Measurements from ENCODE around the gene DYRK1A.

The DYRK1A gene

GRCh38 chr21:37552496-37553029 is 186.0 kb downstream of the DYRK1A start:
- no peak for FAIRE-seq

- FAIRE-seq: no peak
Observed at GRCh38 chr21:37553078-37553481, 186.5 kb downstream of the DYRK1A start.

GRCh38 chr21:37554661-37555379 is 188.2 kb downstream of the DYRK1A start:
- no peak for FAIRE-seq

GRCh38 chr21:37555672-37556261 is 189.2 kb downstream of the DYRK1A start:
- FAIRE-seq: no peak

- no peak for FAIRE-seq
Observed at GRCh38 chr21:37557261-37557950, 190.8 kb downstream of the DYRK1A start.

- FAIRE-seq: no peak
Observed at GRCh38 chr21:37558676-37559211, 192.2 kb downstream of the DYRK1A start.

- no peak for FAIRE-seq
Observed at GRCh38 chr21:37560385-37560784, 193.8 kb downstream of the DYRK1A start.

GRCh38 chr21:37561506-37561905 is 194.9 kb downstream of the DYRK1A start:
- no peak for FAIRE-seq

GRCh38 chr21:37561941-37562919 is 195.7 kb downstream of the DYRK1A start:
- FAIRE-seq: no peak

- FAIRE-seq: no peak
Observed at GRCh38 chr21:37562920-37563640, 196.5 kb downstream of the DYRK1A start.

- FAIRE-seq: no peak
Observed at GRCh38 chr21:37563641-37564340, 197.2 kb downstream of the DYRK1A start.

GRCh38 chr21:37564341-37564923 is 197.9 kb downstream of the DYRK1A start:
- peak; percentile 47 for FAIRE-seq

- peak; percentile 65 for FAIRE-seq
Observed at GRCh38 chr21:37564924-37565529, 198.5 kb downstream of the DYRK1A start.

- FAIRE-seq: no peak
Observed at GRCh38 chr21:37565530-37566223, 199.1 kb downstream of the DYRK1A start.

- no peak for FAIRE-seq
Observed at GRCh38 chr21:37566790-37567615, 200.4 kb downstream of the DYRK1A start.

- FAIRE-seq: no peak
Observed at GRCh38 chr21:37568415-37568814, 201.8 kb downstream of the DYRK1A start.

- no peak for FAIRE-seq
Observed at GRCh38 chr21:37568916-37569315, 202.3 kb downstream of the DYRK1A start.

GRCh38 chr21:37571442-37571841 is 204.9 kb downstream of the DYRK1A start:
- FAIRE-seq: no peak
